IMR-90 (cell line): ENCODE results near the gene PHKG2. TPM values are rescaled to one million over a fixed set of nuclear protein-coding genes. Genes with fewer than 3 reads are reported as not detected.

Experiments
- ATAC-seq: fragments of 200-7000 bp; cut with Tn5 transposase; 2 replicates; pipeline ENCODE4 v1.9.1; 2020; ENCODE audit warnings: low read depth, mild to moderate bottlenecking, moderate library complexity
- BruUV-seq: library from RNA; stranded (reverse); fragments of 400-500 nt; replicated peaks from 2 replicates; lab custom pipeline; 2021; lab: Mats Ljungman, UMichigan
- CTCF ChIA-PET: fragments of 300-600 bp; formaldehyde crosslinking; extraction: SDS; loops from one replicate; lab custom pipeline; 2021; ENCODE audit warnings: antibody characterized with exemption; lab: Yijun Ruan, JAX
- POLR2A ChIA-PET: fragments of 300-600 bp; sonication (Branson Sonifier 250); formaldehyde crosslinking; loops from one replicate; lab custom pipeline; 2022; ENCODE audit warnings: antibody characterized with exemption; ENCODE audit not compliant: unreplicated experiment; lab: Charles Lee
- DNase-seq: peaks from one replicate; pipeline ENCODE4 v3.0.0; 2013
- H2AFZ ChIP-seq: replicated peaks from 2 replicates; pipeline ENCODE3; 2013; ENCODE audit warnings: low read length, mild to moderate bottlenecking; ENCODE audit not compliant: poor library complexity
- H2AK5ac ChIP-seq: 2 replicates; pipeline ENCODE4 v1.6.1; 2013; ENCODE audit warnings: low read depth, low read length, inconsistent platforms
- H2AK9ac ChIP-seq: replicated peaks from 2 replicates; pipeline ENCODE3; 2013; ENCODE audit warnings: mild to moderate bottlenecking, low read depth, low read length, moderate library complexity; ENCODE audit not compliant: poor library complexity
- H2BK120ac ChIP-seq: 2 replicates; pipeline ENCODE4 v1.6.1; 2013; ENCODE audit warnings: low read depth, low read length, inconsistent platforms
- H2BK15ac ChIP-seq: 3 replicates; pipeline ENCODE4 v1.6.1; 2013; ENCODE audit warnings: low read depth, low read length, inconsistent platforms
- H2BK20ac ChIP-seq: 2 replicates; pipeline ENCODE4 v1.6.1; 2013; ENCODE audit warnings: low read depth, mild to moderate bottlenecking, inconsistent platforms, low read length, moderate library complexity
- H2BK5ac ChIP-seq: 2 replicates; pipeline ENCODE4 v1.6.1; 2013; ENCODE audit warnings: mild to moderate bottlenecking, low read depth, low read length, inconsistent platforms; ENCODE audit not compliant: poor library complexity, severe bottlenecking
- H3K14ac ChIP-seq: replicated peaks from 2 replicates; pipeline ENCODE4 v1.6.1; 2013; ENCODE audit warnings: low read depth, low read length, inconsistent platforms
- H3K18ac ChIP-seq: 2 replicates; pipeline ENCODE4 v1.6.1; 2013; ENCODE audit warnings: low read depth, low read length, control low read depth
- H3K23ac ChIP-seq: 2 replicates; pipeline ENCODE4 v1.6.1; 2013; ENCODE audit warnings: low read depth, low read length, inconsistent platforms
- H3K27ac ChIP-seq: 2 replicates; pipeline ENCODE4 v1.5.1; 2013; ENCODE audit warnings: mild to moderate bottlenecking, control low read depth, low read length; ENCODE audit not compliant: insufficient read depth
- H3K27me3 ChIP-seq: 2 replicates; pipeline ENCODE4 v1.6.1; 2013; ENCODE audit warnings: low read length; ENCODE audit not compliant: control insufficient read depth, insufficient read depth
- H3K36me3 ChIP-seq: 2 replicates; pipeline ENCODE4 v1.6.1; 2013; ENCODE audit warnings: low read length, mixed read lengths; ENCODE audit not compliant: control insufficient read depth, insufficient read depth
- H3K4ac ChIP-seq: 2 replicates; pipeline ENCODE4 v1.6.1; 2013; ENCODE audit warnings: low read depth, low read length, inconsistent platforms
- H3K4me1 ChIP-seq: 2 replicates; pipeline ENCODE4 v1.6.1; 2013; ENCODE audit warnings: low read length, mixed read lengths; ENCODE audit not compliant: control insufficient read depth, insufficient read depth
- H3K4me2 ChIP-seq: 2 replicates; pipeline ENCODE4 v1.6.1; 2013; ENCODE audit warnings: low read depth, mild to moderate bottlenecking, control low read depth, low read length, moderate library complexity
- H3K4me3 ChIP-seq: 2 replicates; pipeline ENCODE4 v1.5.1; 2013; ENCODE audit warnings: low read depth, mild to moderate bottlenecking, control low read depth, low read length, moderate library complexity; ENCODE audit not compliant: insufficient read depth
- H3K56ac ChIP-seq: 2 replicates; pipeline ENCODE4 v1.6.1; 2013; ENCODE audit warnings: low read length, inconsistent platforms; ENCODE audit not compliant: insufficient read depth; ENCODE audit errors: extremely low read depth
- H3K79me1 ChIP-seq, 2 experiments: 2 replicates each; pipeline ENCODE4 v1.6.1; 2013; ENCODE audit warnings: low read length in 2 of 2, inconsistent platforms in 1 of 2, low read depth in 1 of 2
- H3K9ac ChIP-seq: 2 replicates; pipeline ENCODE4 v1.6.1; 2013; ENCODE audit warnings: low read depth, low read length, control low read depth
- H3K9me1 ChIP-seq: 2 replicates; pipeline ENCODE4 v1.6.1; 2013; ENCODE audit warnings: low read length, inconsistent platforms; ENCODE audit not compliant: insufficient read depth
- H3K9me3 ChIP-seq: 2 replicates; pipeline ENCODE4 v1.6.1; 2013; ENCODE audit warnings: low read length; ENCODE audit not compliant: control insufficient read depth, insufficient read depth
- H4K20me1 ChIP-seq: 2 replicates; pipeline ENCODE4 v1.6.1; 2013; ENCODE audit warnings: low read length, inconsistent platforms; ENCODE audit not compliant: insufficient read depth
- H4K5ac ChIP-seq: 2 replicates; pipeline ENCODE4 v1.6.1; 2013; ENCODE audit warnings: mild to moderate bottlenecking, low read depth, low read length, control low read depth
- H4K8ac ChIP-seq, 2 experiments: 2 replicates each; pipeline ENCODE4 v1.6.1; 2013; ENCODE audit warnings: low read depth in 2 of 2, low read length in 2 of 2, control low read depth in 1 of 2, inconsistent platforms in 1 of 2
- H4K91ac ChIP-seq: 2 replicates; pipeline ENCODE4 v1.6.1; 2013; ENCODE audit warnings: low read depth, low read length, inconsistent platforms; ENCODE audit not compliant: insufficient read depth
- BHLHE40 ChIP-seq: fragments of 150-350 bp; IDR thresholded peaks from 2 replicates; pipeline ENCODE4 v1.6.1; 2016; ENCODE audit warnings: mild to moderate bottlenecking, low read depth, low read length
- CEBPB ChIP-seq: IDR thresholded peaks from 2 replicates; pipeline ENCODE4 v1.6.1; 2012; ENCODE audit warnings: low read depth, low read length, improper control_type of control experiment
- CTCF ChIP-seq: conservative IDR thresholded peaks from 2 replicates; pipeline ENCODE4 v1.5.1; 2012; ENCODE audit warnings: mild to moderate bottlenecking, low read depth, low read length, improper control_type of control experiment
- RFX5 ChIP-seq: IDR thresholded peaks from 2 replicates; pipeline ENCODE4 v1.8.0; 2012; ENCODE audit warnings: low read depth, mild to moderate bottlenecking, low read length, moderate library complexity
- WGBS, 2 experiments: methylation state at CpG; one replicate each; pipeline versions ENCODE4 v1.1.5 to v1.1.7; 2013; ENCODE audit warnings: missing lambda C conversion rate in 2 of 2; ENCODE audit not compliant: insufficient read length in 1 of 2; ENCODE audit errors: extremely low coverage in 2 of 2; 5-methylcytosine and 5-hydroxymethylcytosine counted together
- dilution Hi-C: fragments of 300-500 bp; cut with HindIII; formaldehyde crosslinking; loops from one replicate; pipeline ENCODE4 v1.14.3; 2018; ENCODE audit warnings: low sequenced_read_pairs; ENCODE audit not compliant: unreplicated experiment
- in situ Hi-C: fragments of 300-500 bp; cut with MboI; formaldehyde crosslinking; loops from 3 replicates; pipeline ENCODE4 v1.14.3; 2019; ENCODE audit warnings: low sequenced_read_pairs, inconsistent platforms, mixed read lengths
- intact Hi-C: fragments of 100-400 bp; cut with micrococcal nuclease; formaldehyde crosslinking; loops from 2 replicates; pipeline ENCODE4 v1.10.0; 2022
- polyA plus RNA-seq, 3 experiments: library from polyadenylated mRNA; depleted of rRNA; stranded (reverse); fragments of >200 nt; gene quantifications; 2 replicates each; pipeline ENCODE4 v1.2.3, GENCODE V29; 2012; ENCODE audit warnings: low replicate concordance in 1 of 3
- total RNA-seq: library from RNA; depleted of rRNA; stranded (reverse); fragments of >200 nt; gene quantifications from 2 replicates; pipeline ENCODE4 v1.2.3, GENCODE V29; 2012
- TF ChIP-seq, protein P1 (sequence below): fragments of 150-350 bp; IDR thresholded peaks from 2 replicates; pipeline ENCODE4 v1.6.1; 2016; ENCODE audit warnings: low read depth, mild to moderate bottlenecking, low read length, moderate library complexity, borderline replicate concordance

PHKG2 gene
- total and polyA plus RNA-seq, 2 of the 4 experiments (the other 2 are of a cell fraction) = 26.0 to 38.9 TPM

- Histone ChIP-seq H3K27me3 (no peaks in the 10 kb centered on the region), H3K4me2 (no peak overlapping the region), H3K9me3 (no peaks in the 10 kb centered on the region), H2AK5ac (no peak overlapping the region), H2BK5ac (no peak overlapping the region), H2BK20ac (no peak overlapping the region), H2BK120ac (no peak overlapping the region), H4K8ac (no peak overlapping the region), H2AFZ (no peak overlapping the region), H4K91ac (no peak overlapping the region), H3K56ac (no peak overlapping the region), H2AK9ac (no peak overlapping the region), H4K5ac (no peak overlapping the region), H3K4ac (no peak overlapping the region), H3K9me1 (peaks cover 27% of the 10 kb centered on the region; the same call in 1 of the 2 replicates), H3K4me1 (peaks cover 7% of the 10 kb centered on the region), H3K27ac (no peak overlapping the region), H3K79me1 (peaks cover 21 to 65% of the 10 kb centered on the region in 2 experiments), H3K4me3 (no peak overlapping the region), H3K9ac (no peak overlapping the region), H3K18ac (no peak overlapping the region), H2BK15ac (no peak overlapping the region), H3K14ac (no peak overlapping the region), H3K23ac (no peak overlapping the region), H4K20me1 (peaks cover 8% of the 10 kb centered on the region), H3K36me3 (peaks cover 42% of the 10 kb centered on the region)
- no TSS peak for BruUV-seq
- in situ Hi-C loops = no loop called here
- ATAC-seq = no peak
- DNase-seq = no peak
- ChIA-PET POLR2A (no interaction called here), CTCF (no interaction called here)
- TF ChIP-seq, protein P1, sequence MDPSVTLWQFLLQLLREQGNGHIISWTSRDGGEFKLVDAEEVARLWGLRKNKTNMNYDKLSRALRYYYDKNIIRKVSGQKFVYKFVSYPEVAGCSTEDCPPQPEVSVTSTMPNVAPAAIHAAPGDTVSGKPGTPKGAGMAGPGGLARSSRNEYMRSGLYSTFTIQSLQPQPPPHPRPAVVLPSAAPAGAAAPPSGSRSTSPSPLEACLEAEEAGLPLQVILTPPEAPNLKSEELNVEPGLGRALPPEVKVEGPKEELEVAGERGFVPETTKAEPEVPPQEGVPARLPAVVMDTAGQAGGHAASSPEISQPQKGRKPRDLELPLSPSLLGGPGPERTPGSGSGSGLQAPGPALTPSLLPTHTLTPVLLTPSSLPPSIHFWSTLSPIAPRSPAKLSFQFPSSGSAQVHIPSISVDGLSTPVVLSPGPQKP = no peak
- TF ChIP-seq CEBPB (no peak), BHLHE40 (no peak), RFX5 (no peak), CTCF (no peak)
- dilution Hi-C loops = no loop called here
- WGBS, 2 experiments = no CpG with 5 or more reads among the region's 4 CpGs
- intact Hi-C loops = no loop called here
Measured at GRCh38 chr16:30780549-30780948, 32.3 kb downstream of the PHKG2 start.
